Astrocyte (in vitro differentiated cells and primary cell): ENCODE measurements around the gene CABP4. TPM values are rescaled to one million over a fixed set of nuclear protein-coding genes. Genes with fewer than 3 reads are reported as not detected.

Experiments used
- DNase-seq: peaks from one replicate; pipeline ENCODE4 v3.0.0-alpha.2; 2010; ENCODE audit warnings: low read depth
- FAIRE-seq: peaks from 2 replicates; lab custom pipeline; 2011; peaks lifted over from hg19 to GRCh38; lab: Jason Lieb, UNC
- H2AFZ ChIP-seq: 2 replicates; pipeline ENCODE4 v1.6.0; 2012; ENCODE audit warnings: low read depth, low read length, inconsistent platforms
- H3K27ac ChIP-seq: 2 replicates; pipeline ENCODE4 v1.5.1; 2011; ENCODE audit warnings: low read depth, low read length, inconsistent platforms
- H3K27me3 ChIP-seq: 2 replicates; pipeline ENCODE4 v1.6.0; 2011; ENCODE audit warnings: low read length, inconsistent platforms; ENCODE audit not compliant: insufficient read depth
- H3K36me3 ChIP-seq: 2 replicates; pipeline ENCODE4 v1.5.1; 2011; ENCODE audit warnings: low read length, inconsistent platforms; ENCODE audit not compliant: insufficient read depth
- H3K4me1 ChIP-seq: 2 replicates; pipeline ENCODE4 v1.5.1; 2011; ENCODE audit warnings: low read length, inconsistent platforms; ENCODE audit not compliant: insufficient read depth
- H3K4me2 ChIP-seq: 2 replicates; pipeline ENCODE4 v1.6.0; 2012; ENCODE audit warnings: low read length, inconsistent platforms
- H3K4me3 ChIP-seq: 2 replicates; pipeline ENCODE4 v1.5.1; 2011; ENCODE audit warnings: low read depth, mild to moderate bottlenecking, low read length, inconsistent platforms; ENCODE audit not compliant: insufficient read depth
- H3K79me2 ChIP-seq: 2 replicates; pipeline ENCODE4 v1.6.0; 2012; ENCODE audit warnings: mild to moderate bottlenecking, low read length, inconsistent platforms; ENCODE audit not compliant: insufficient read depth
- H3K9ac ChIP-seq: 2 replicates; pipeline ENCODE4 v1.6.0; 2012; ENCODE audit warnings: mild to moderate bottlenecking, low read length, inconsistent platforms
- H3K9me3 ChIP-seq: 2 replicates; pipeline ENCODE4 v1.5.1; 2012; ENCODE audit warnings: low read depth, mild to moderate bottlenecking, low read length, inconsistent platforms; ENCODE audit not compliant: insufficient read depth
- H4K20me1 ChIP-seq: 2 replicates; pipeline ENCODE4 v1.6.0; 2012; ENCODE audit warnings: low read length, inconsistent platforms; ENCODE audit not compliant: insufficient read depth
- H3K27ac Mint-ChIP-seq: one replicate; pipeline ENCODE4 v1.8.0; 2021; ENCODE audit warnings: mild to moderate bottlenecking, mixed read lengths; ENCODE audit not compliant: unreplicated experiment
- H3K27me3 Mint-ChIP-seq: one replicate; pipeline ENCODE4 v1.8.0; 2021; ENCODE audit warnings: low read depth, mixed read lengths; ENCODE audit not compliant: unreplicated experiment
- H3K36me3 Mint-ChIP-seq: one replicate; pipeline ENCODE4 v1.8.0; 2021; ENCODE audit warnings: low read depth, mixed read lengths; ENCODE audit not compliant: unreplicated experiment
- H3K4me1 Mint-ChIP-seq: one replicate; pipeline ENCODE4 v1.8.0; 2021; ENCODE audit warnings: low read depth, mixed read lengths; ENCODE audit not compliant: unreplicated experiment
- H3K4me3 Mint-ChIP-seq: one replicate; pipeline ENCODE4 v1.8.0; 2021; ENCODE audit warnings: mild to moderate bottlenecking, moderate library complexity, mixed read lengths; ENCODE audit not compliant: unreplicated experiment
- H3K9me3 Mint-ChIP-seq: one replicate; pipeline ENCODE4 v1.8.0; 2021; ENCODE audit warnings: mild to moderate bottlenecking, mixed read lengths; ENCODE audit not compliant: unreplicated experiment
- CTCF ChIP-seq: IDR thresholded peaks from 2 replicates; pipeline ENCODE4 v1.5.1; 2011; ENCODE audit warnings: low read depth, mild to moderate bottlenecking, inconsistent platforms, low read length, moderate library complexity; ENCODE audit not compliant: insufficient read depth
- EZH2 ChIP-seq: IDR thresholded peaks from 2 replicates; pipeline ENCODE4 v1.6.1; 2012; ENCODE audit warnings: mild to moderate bottlenecking, low read length, inconsistent platforms; ENCODE audit not compliant: insufficient read depth
- total RNA-seq: library from RNA; stranded (reverse); gene quantifications from 2 replicates; pipeline ENCODE4 v1.2.1, GENCODE V29; 2021

CABP4 gene
- total RNA-seq, 1 donor from 2014 or later: not detected

GRCh38 chr11:67500831-67501715 lies 45.9 kb downstream of the CABP4 start:
- no peaks in the 10 kb centered on the region for H3K9me3 ChIP-seq
- H3K4me1 Mint-ChIP-seq: no peaks in the 10 kb centered on the region
- peaks cover 18% of the 10 kb centered on the region for H3K79me2 ChIP-seq
- peaks cover 2% of the 10 kb centered on the region for H3K36me3 ChIP-seq
- peaks cover 19% of the 10 kb centered on the region for H3K4me1 ChIP-seq
- H3K36me3 Mint-ChIP-seq: peaks cover 14% of the 10 kb centered on the region
- H3K4me3 Mint-ChIP-seq: peak overlapping the region; percentile 21
- H3K27ac Mint-ChIP-seq: no peak overlapping the region
- no peak for TF ChIP-seq EZH2
- peaks cover 31% of the 10 kb centered on the region for H4K20me1 ChIP-seq
- no peaks in the 10 kb centered on the region for H3K27me3 Mint-ChIP-seq
- no peaks in the 10 kb centered on the region for H3K9me3 Mint-ChIP-seq
- no peak overlapping the region for H3K27ac ChIP-seq
- no peaks in the 10 kb centered on the region for H3K27me3 ChIP-seq
- DNase-seq: no peak
- no peak overlapping the region for H2AFZ ChIP-seq
- no peak for FAIRE-seq
- H3K4me2 ChIP-seq: no peak overlapping the region
- H3K9ac ChIP-seq: no peak overlapping the region
- H3K4me3 ChIP-seq: no peak overlapping the region

DNA sequence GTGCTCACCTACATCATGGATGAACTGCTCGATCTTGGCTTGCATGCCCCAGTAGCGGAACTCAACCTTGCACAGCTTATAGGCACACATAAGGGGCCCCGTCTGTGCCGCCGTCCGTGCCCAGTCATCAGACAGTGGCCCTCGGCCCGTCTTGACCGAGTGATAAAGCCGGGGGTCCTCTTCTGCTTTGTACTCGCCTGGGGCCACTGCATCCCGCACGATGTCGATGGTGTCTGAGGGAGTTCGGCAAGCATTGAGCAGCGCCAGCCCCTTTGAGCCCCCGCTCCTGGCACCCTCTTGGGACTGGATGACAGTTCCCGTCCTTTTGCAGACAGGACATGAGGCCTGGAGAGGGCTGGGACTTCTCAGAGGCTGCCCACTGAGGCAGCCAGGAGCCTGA lies 46.7 kb downstream of the CABP4 start:
- H3K4me3 Mint-ChIP-seq: no peak overlapping the region

More for the DNA sequence above, 46.7 kb downstream of the CABP4 start:
- H3K9me3 Mint-ChIP-seq: no peaks in the 10 kb centered on the region
- TF ChIP-seq CTCF (no peak), EZH2 (no peak)
- H3K4me1 Mint-ChIP-seq: peaks cover 6% of the 10 kb centered on the region
- peaks cover 14% of the 10 kb centered on the region for H3K36me3 Mint-ChIP-seq
- Histone ChIP-seq H3K36me3 (peaks cover 2% of the 10 kb centered on the region), H3K79me2 (peaks cover 24% of the 10 kb centered on the region), H3K27me3 (no peaks in the 10 kb centered on the region), H3K9ac (no peak overlapping the region), H3K4me2 (no peak overlapping the region), H2AFZ (no peak overlapping the region), H3K27ac (no peak overlapping the region), H3K4me1 (peaks cover 26% of the 10 kb centered on the region), H4K20me1 (peaks cover 37% of the 10 kb centered on the region), H3K4me3 (no peak overlapping the region), H3K9me3 (no peaks in the 10 kb centered on the region)
- H3K27ac Mint-ChIP-seq: no peak overlapping the region
- FAIRE-seq (no peak), DNase-seq (no peak)
- H3K27me3 Mint-ChIP-seq: no peaks in the 10 kb centered on the region
